Brain microvascular endothelial cell (primary cell): ENCODE data around the gene FRMD3.

Experiments used
- DNase-seq: peaks from one replicate; pipeline ENCODE4 v3.0.0-alpha.2; 2020
- H3K27ac ChIP-seq: fragments of 250-450 bp; sonication (Bioruptor Pico); 2 replicates; pipeline ENCODE4 v1.5.1; 2020; ENCODE audit warnings: mild to moderate bottlenecking, moderate library complexity
- H3K27me3 ChIP-seq: fragments of 250-450 bp; sonication (Bioruptor Pico); replicated peaks from 2 replicates; pipeline ENCODE4 v1.5.1; 2020; ENCODE audit warnings: mild to moderate bottlenecking
- H3K36me3 ChIP-seq: fragments of 250-450 bp; sonication (Bioruptor Pico); replicated peaks from 2 replicates; pipeline ENCODE4 v1.5.1; 2020; ENCODE audit warnings: mild to moderate bottlenecking
- H3K4me3 ChIP-seq: 2 replicates; pipeline ENCODE4 v1.5.1; 2011; ENCODE audit warnings: low read depth, mild to moderate bottlenecking, control low read depth, low read length, moderate library complexity
- CTCF ChIP-seq: IDR thresholded peaks from 2 replicates; pipeline ENCODE4 v1.5.1; 2011; ENCODE audit warnings: low read depth, mild to moderate bottlenecking, moderate library complexity, low read length, control low read depth, inconsistent platforms; ENCODE audit errors: missing control alignments
- in situ Hi-C: cut with HindIII; loops from 2 replicates; pipeline ENCODE4 v1.10.0; 2017; ENCODE audit warnings: low sequenced_read_pairs, low pct_ligation_motif_present

FRMD3 gene

GRCh38 chr9:83388346-83388745 is 149.9 kb downstream of the FRMD3 start:
- Histone ChIP-seq H3K36me3 (no peaks in the 10 kb centered on the region), H3K27ac (no peak overlapping the region), H3K4me3 (no peak overlapping the region), H3K27me3 (no peaks in the 10 kb centered on the region)
- no peak for TF ChIP-seq CTCF
- in situ Hi-C loops, result no loop called here
- DNase-seq, result no peak

- no peak overlapping the region for H3K4me3 ChIP-seq
- no peaks in the 10 kb centered on the region for H3K36me3 ChIP-seq
- in situ Hi-C loops, result no loop called here
- no peak overlapping the region for H3K27ac ChIP-seq
- TF ChIP-seq CTCF, result no peak
- H3K27me3 ChIP-seq, result no peaks in the 10 kb centered on the region
- DNase-seq, result no peak
These were observed 150.6 kb downstream of the FRMD3 start for GRCh38 chr9:83387401-83388185.

GRCh38 chr9:83385317-83385716 is 152.9 kb downstream of the FRMD3 start:
- in situ Hi-C loops, result no loop called here
- Histone ChIP-seq H3K36me3 (no peaks in the 10 kb centered on the region), H3K27ac (no peak overlapping the region), H3K27me3 (no peaks in the 10 kb centered on the region), H3K4me3 (no peak overlapping the region)
- no peak for DNase-seq
- TF ChIP-seq CTCF, result no peak

DNA sequence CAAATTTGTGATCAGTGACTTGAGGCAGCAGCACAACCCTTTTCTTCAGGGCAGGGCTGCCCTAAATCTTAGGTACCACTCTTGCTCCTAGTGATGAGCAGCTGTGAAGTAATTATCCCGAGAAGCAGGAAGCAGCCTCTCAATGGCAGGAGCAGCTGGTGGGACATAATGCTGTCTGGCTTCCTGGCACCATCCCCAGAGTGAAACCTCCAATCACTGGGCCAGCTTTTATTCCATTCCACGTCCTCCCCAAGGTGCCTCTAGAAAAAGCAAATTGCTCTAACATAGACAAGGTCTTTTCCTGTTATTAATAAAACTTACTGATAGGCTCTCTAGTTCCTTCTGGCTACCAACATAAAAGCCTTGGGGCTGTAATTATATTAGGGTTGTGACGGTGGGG is 154.0 kb downstream of the FRMD3 start:
- Histone ChIP-seq H3K4me3 (no peak overlapping the region), H3K36me3 (no peaks in the 10 kb centered on the region), H3K27ac (no peak overlapping the region), H3K27me3 (no peaks in the 10 kb centered on the region)
- no peak for TF ChIP-seq CTCF
- no peak for DNase-seq
- in situ Hi-C loops, result no loop called here

DNA sequence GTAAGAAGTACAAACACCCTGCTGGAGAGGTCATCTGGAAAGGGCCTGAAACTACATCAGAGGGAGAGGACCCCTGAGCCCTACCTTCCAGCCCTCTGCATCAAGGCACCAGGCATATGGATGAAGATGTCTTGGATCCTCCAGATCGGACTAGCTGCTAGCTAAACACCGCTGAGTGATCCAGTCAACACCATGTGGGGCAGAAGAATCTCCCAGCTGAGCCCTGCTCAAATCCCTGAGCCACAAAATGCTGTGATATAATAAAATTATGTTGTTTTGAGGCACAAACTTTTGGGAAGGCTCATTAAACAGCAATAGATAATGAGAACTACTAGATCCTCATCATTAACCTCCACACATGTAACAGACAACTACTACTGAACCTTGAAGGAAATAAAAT is 155.2 kb downstream of the FRMD3 start:
- no peak for DNase-seq
- TF ChIP-seq CTCF, result no peak
- Histone ChIP-seq H3K27ac (no peak overlapping the region), H3K36me3 (no peaks in the 10 kb centered on the region), H3K27me3 (no peaks in the 10 kb centered on the region), H3K4me3 (no peak overlapping the region)
- in situ Hi-C loops, result no loop called here

GRCh38 chr9:83382421-83382820 is 155.8 kb downstream of the FRMD3 start:
- no peak for TF ChIP-seq CTCF
- in situ Hi-C loops, result no loop called here
- H3K27ac ChIP-seq, result no peak overlapping the region
- DNase-seq, result no peak
- H3K4me3 ChIP-seq, result no peak overlapping the region
- H3K27me3 ChIP-seq, result no peaks in the 10 kb centered on the region
- no peaks in the 10 kb centered on the region for H3K36me3 ChIP-seq
